Measurements from ENCODE around the gene SPATA6.
"Not testable (repeated sequence)": the region's sequence is repeated elsewhere in the genome, so short reads cannot be mapped to it uniquely, and the experiment has no call there.

SPATA6 gene

GRCh38 chr1:48292706-48293105, 179.3 kb downstream of the SPATA6 start:
- Histone ChIP-seq H3K9me3 (replicated peaks in 1 of 11) (peaks cover 8 to 16% (median 10%) of the 10 kb centered on the region in 11 experiments; a peak in 16 of 22 replicates), H3K27me3 (no peaks in the 10 kb centered on the region), H3K4me2 (no peak overlapping the region), H3K36me3 (no peaks in the 10 kb centered on the region), H3K4me3 (no peak overlapping the region), H3K27ac (no peak overlapping the region), H3K9ac (no peak overlapping the region), H4K20me1 (no peaks in the 10 kb centered on the region), H3K4me1 (peaks cover 0 to 8% (median 7%) of the 10 kb centered on the region in 10 experiments; a peak in 10 of 20 replicates)
- TF ChIP-seq Cebpa-rat (IDR thresholded peaks at IDR 0.05) = no peak

DNA sequence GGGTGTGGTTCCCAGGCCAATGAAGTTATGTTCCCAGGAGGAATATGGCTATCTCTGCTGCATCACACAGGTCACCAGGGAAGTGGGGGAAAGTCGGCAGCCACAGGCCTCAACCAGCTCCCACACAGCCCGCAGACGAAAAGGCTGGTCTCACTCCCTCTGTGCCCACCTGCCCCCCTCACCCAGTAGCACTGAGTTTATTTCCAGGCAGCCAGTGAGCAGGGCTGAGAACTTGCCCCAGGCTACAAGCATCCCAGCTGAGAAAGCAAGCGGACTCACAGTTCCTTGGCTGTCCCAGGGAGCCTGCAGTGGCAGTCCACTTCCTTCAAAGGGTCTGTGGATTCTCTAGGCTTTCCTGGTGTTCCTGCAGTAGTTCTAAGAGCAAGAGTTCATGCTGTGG, 180.6 kb downstream of the SPATA6 start:
- Histone ChIP-seq H3K4me3 (no peak overlapping the region), H3K27ac (no peak overlapping the region), H3K4me2 (peak overlapping the region in 8 of 11 experiments; percentile 3 to 43 (median 32); a peak in 10 of 22 replicates), H3K9ac (no peak overlapping the region), H4K20me1 (no peaks in the 10 kb centered on the region), H3K4me1 (peaks cover 0 to 8% (median 7%) of the 10 kb centered on the region in 10 experiments; a peak in 10 of 20 replicates), H3K27me3 (no peaks in the 10 kb centered on the region), H3K36me3 (no peaks in the 10 kb centered on the region), H3K9me3 (replicated peaks in 1 of 11) (peaks cover 8 to 16% (median 10%) of the 10 kb centered on the region in 11 experiments; a peak in 16 of 22 replicates)
- no peak for TF ChIP-seq Cebpa-rat (IDR thresholded peaks at IDR 0.05)

GRCh38 chr1:48285525-48285924, 186.5 kb downstream of the SPATA6 start:
- TF ChIP-seq Cebpa-rat (IDR thresholded peaks at IDR 0.05) = no peak
- no peak overlapping the region for H3K4me3 ChIP-seq

DNA sequence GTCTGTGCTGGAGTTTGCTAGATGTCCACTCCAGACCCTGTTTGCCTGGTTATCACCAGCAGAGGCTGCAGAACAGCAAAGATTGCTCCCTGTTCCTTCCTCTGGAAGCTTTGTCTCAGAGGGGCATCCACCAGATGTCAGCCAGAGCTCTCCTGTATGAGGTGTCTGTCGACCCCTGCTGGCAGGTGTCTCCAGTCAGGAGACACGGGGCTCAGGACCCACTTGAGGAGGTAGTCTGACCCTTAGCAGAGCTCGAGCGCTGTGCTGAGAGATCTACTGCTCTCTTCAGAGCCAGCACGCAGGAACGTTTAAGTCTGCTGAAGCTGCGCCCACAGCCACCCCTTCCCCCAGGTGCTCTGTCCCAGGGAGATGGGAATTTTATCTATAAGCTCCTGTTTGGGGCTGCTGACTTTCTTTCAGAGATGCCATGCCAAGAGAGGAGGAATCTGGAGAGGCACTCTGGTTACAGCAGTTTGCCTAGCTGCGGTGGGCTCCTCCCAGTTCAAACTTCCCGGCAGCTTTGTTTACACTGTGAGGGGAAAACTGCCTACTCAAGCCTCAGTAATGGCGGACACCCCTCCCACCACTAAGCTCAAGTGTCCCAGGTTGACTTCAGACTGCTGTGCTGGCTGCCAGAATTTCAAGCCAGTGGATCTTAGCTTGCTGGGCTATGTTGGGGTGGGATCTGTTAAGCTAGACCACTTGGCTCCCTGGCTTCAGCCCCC, 187.1 kb downstream of the SPATA6 start:
- H3K9ac ChIP-seq, H3K4me3 ChIP-seq, H3K27ac ChIP-seq, H3K36me3 ChIP-seq, H3K27me3 ChIP-seq, H3K4me2 ChIP-seq, H4K20me1 ChIP-seq, H3K4me1 ChIP-seq: not testable (repeated sequence)
- H3K9me3 ChIP-seq (replicated peaks in 1 of 11) = peaks cover 8 to 22% (median 11%) of the 10 kb centered on the region in 11 experiments; a peak in 16 of 22 replicates

More at GRCh38 chr1:48285525-48285924, 186.5 kb downstream of the SPATA6 start:
- H3K4me2 ChIP-seq = no peak overlapping the region
- H4K20me1 ChIP-seq = no peaks in the 10 kb centered on the region
- peaks cover 8 to 22% (median 11%) of the 10 kb centered on the region in 11 experiments; a peak in 16 of 22 replicates for H3K9me3 ChIP-seq (replicated peaks in 1 of 11)
- no peak overlapping the region for H3K27ac ChIP-seq
- H3K27me3 ChIP-seq = no peaks in the 10 kb centered on the region
- H3K4me1 ChIP-seq = no peaks in the 10 kb centered on the region
- no peak overlapping the region for H3K9ac ChIP-seq
- H3K36me3 ChIP-seq = no peaks in the 10 kb centered on the region

DNA sequence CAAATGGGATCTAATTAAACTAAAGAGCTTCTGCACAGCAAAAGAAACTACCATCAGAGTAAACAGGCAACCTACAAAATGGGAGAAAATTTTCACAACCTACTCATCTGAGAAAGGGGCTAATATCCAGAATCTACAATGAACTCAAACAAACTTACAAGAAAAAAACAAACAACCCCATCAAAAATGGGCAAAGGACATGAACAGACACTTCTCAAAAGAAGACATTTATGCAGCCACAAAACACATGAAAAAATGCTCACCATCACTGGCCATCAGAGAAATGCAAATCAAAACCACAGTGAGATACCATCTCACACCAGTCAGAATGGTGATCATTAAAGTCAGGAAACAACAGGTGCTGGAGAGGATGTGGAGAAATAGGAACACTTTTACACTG, 189.7 kb downstream of the SPATA6 start:
- H3K27ac ChIP-seq; H3K36me3 ChIP-seq; H3K4me2 ChIP-seq; H3K9me3 ChIP-seq (replicated peaks in 1 of 11); H3K4me1 ChIP-seq; H3K27me3 ChIP-seq; H3K9ac ChIP-seq; H4K20me1 ChIP-seq; H3K4me3 ChIP-seq: not testable (repeated sequence)

DNA sequence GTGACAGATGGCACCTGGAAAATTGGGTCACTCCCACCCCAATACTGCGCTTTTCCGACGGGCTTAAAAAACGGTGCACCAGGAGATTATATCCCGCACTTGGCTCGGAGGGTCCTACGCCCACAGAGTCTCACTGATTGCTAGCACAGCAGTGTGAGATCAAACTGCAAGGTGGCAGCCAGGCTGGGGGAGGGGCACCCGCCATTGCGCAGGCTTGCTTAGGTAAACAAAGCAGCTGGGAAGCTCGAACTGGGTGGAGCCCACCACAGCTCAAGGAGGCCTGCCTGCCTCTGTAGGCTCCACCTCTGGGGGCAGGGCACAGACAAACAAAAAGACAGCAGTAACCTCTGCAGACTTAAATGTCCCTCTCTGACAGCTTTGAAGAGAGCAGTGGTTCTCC, 194.6 kb downstream of the SPATA6 start:
- H3K27me3 ChIP-seq; H4K20me1 ChIP-seq; H3K36me3 ChIP-seq; H3K4me1 ChIP-seq; H3K9ac ChIP-seq; H3K27ac ChIP-seq; H3K4me2 ChIP-seq; H3K4me3 ChIP-seq; H3K9me3 ChIP-seq (replicated peaks in 1 of 11): not testable (repeated sequence)

- Histone ChIP-seq H3K4me2 (no peak overlapping the region), H3K27ac (no peak overlapping the region), H3K36me3 (0 out of 22 replicates have a peak, but pooled peaks cover 0 to 5% (median 0%) of the 10 kb centered on the region in 11 experiments), H3K4me3 (no peak overlapping the region), H3K9ac (no peak overlapping the region), H4K20me1 (no peaks in the 10 kb centered on the region), H3K27me3 (no peaks in the 10 kb centered on the region), H3K4me1 (no peaks in the 10 kb centered on the region), H3K9me3 (replicated peaks in 1 of 11) (peaks cover 0 to 11% (median 7%) of the 10 kb centered on the region in 11 experiments; a peak in 10 of 22 replicates)
- no peak for TF ChIP-seq Cebpa-rat (IDR thresholded peaks at IDR 0.05)
Measured at GRCh38 chr1:48266576-48266975, 205.4 kb downstream of the SPATA6 start.

DNA sequence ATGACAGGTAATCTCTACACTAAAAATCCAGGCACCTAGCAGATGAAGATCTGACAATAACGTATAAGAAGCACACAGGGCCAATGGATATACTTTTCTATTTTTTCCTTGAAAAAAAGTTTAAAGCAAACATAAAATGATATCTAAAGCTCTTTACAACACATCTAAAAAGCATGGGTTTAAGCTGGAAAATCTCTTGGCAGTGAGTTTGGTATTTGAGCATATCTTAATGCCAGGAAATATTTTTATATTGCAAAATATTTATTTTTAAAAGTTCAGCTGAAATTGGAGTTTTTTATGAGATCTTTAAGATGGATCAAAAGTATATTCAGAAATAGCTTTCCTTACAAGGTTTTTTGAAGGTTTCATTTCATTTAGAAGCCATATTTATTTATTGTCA, 209.0 kb downstream of the SPATA6 start:
- H4K20me1 ChIP-seq = no peaks in the 10 kb centered on the region
- peaks cover 0 to 10% (median 7%) of the 10 kb centered on the region in 11 experiments; a peak in 10 of 22 replicates for H3K9me3 ChIP-seq (replicated peaks in 1 of 11)
- H3K4me1 ChIP-seq = no peaks in the 10 kb centered on the region
- no peak overlapping the region for H3K4me3 ChIP-seq
- H3K9ac ChIP-seq = no peak overlapping the region
- TF ChIP-seq Cebpa-rat (IDR thresholded peaks at IDR 0.05) = no peak
- no peaks in the 10 kb centered on the region for H3K27me3 ChIP-seq
- H3K27ac ChIP-seq = no peak overlapping the region
- H3K4me2 ChIP-seq = no peak overlapping the region
- 0 out of 22 replicates have a peak, but pooled peaks cover 0 to 5% (median 0%) of the 10 kb centered on the region in 11 experiments for H3K36me3 ChIP-seq

- Histone ChIP-seq H3K4me1 (no peaks in the 10 kb centered on the region), H4K20me1 (no peaks in the 10 kb centered on the region), H3K9me3 (replicated peaks in 1 of 11) (peaks cover 0 to under 1% (median 0%) of the 10 kb centered on the region in 11 experiments; a peak in 1 of 22 replicates), H3K4me2 (no peak overlapping the region), H3K4me3 (no peak overlapping the region), H3K27ac (no peak overlapping the region), H3K9ac (no peak overlapping the region), H3K27me3 (no peaks in the 10 kb centered on the region), H3K36me3 (no peaks in the 10 kb centered on the region)
- TF ChIP-seq Cebpa-rat (IDR thresholded peaks at IDR 0.05) = no peak
Measured at GRCh38 chr1:48261881-48262400, 210.1 kb downstream of the SPATA6 start.

GRCh38 chr1:48258106-48258505, 213.9 kb downstream of the SPATA6 start:
- Histone ChIP-seq H3K4me3 (no peak overlapping the region), H3K9ac (no peak overlapping the region), H3K9me3 (replicated peaks in 1 of 11) (no peaks in the 10 kb centered on the region), H3K27me3 (no peaks in the 10 kb centered on the region), H3K27ac (no peak overlapping the region), H3K4me1 (no peaks in the 10 kb centered on the region), H3K36me3 (no peaks in the 10 kb centered on the region), H3K4me2 (no peak overlapping the region), H4K20me1 (no peaks in the 10 kb centered on the region)
- TF ChIP-seq Cebpa-rat (IDR thresholded peaks at IDR 0.05) = no peak
